Vagina (tissue), 2 donors: ENCODE results near the gene ACADL.

Experiments
- CTCF ChIP-seq, 3 experiments: fragments of 450-650 bp in 2 of 3; fragments of 200-600 bp in 1 of 3; sonication (generic) in 1 of 3; IDR thresholded peaks; one replicate each; pipeline ENCODE4 v1.5.1; 2017 to 2019; ENCODE audit warnings: antibody characterized with exemption in 3 of 3, mild to moderate bottlenecking in 2 of 3, moderate library complexity in 2 of 3
- POLR2A ChIP-seq, 2 donors: fragments of 450-650 bp; IDR thresholded peaks; one replicate each; pipeline ENCODE4 v1.6.1; 2017; ENCODE audit warnings: antibody characterized with exemption in 2 of 2, mild to moderate bottlenecking in 2 of 2, moderate library complexity in 2 of 2
- POLR2AphosphoS5 ChIP-seq, 2 donors: sonication (generic); formaldehyde crosslinking; IDR thresholded peaks; one replicate each; pipeline ENCODE4 v1.9.0; 2017; ENCODE audit warnings: antibody characterized with exemption in 2 of 2, mild to moderate bottlenecking in 2 of 2, low read depth in 1 of 2; ENCODE audit not compliant: insufficient read depth in 1 of 2

- TF ChIP-seq CTCF (IDR thresholded peaks at IDR 0.05) (peak; percentile 33 to 60 (median 50)), POLR2A (IDR thresholded peaks at IDR 0.05) (no peak), POLR2AphosphoS5 (IDR thresholded peaks at IDR 0.05; ENCODE audit: insufficient read depth in 1 of 2, low read depth in 1 of 2) (no peak)
Measured at GRCh38 chr2:210199186-210199765, 26.0 kb downstream of the ACADL start.
